HL-60 (cell line): ENCODE results near the gene COG2.

Source experiments
- DNase-seq, 2 experiments: peaks; one replicate each; pipeline ENCODE4 v3.0.0-alpha.2; 2010 to 2020; ENCODE audit warnings: low read depth in 1 of 2, low spot score in 1 of 2
- H3K27ac ChIP-seq: fragments of 250-450 bp; sonication (Bioruptor Pico); replicated peaks from 2 replicates; pipeline ENCODE4 v1.5.1; 2020; ENCODE audit warnings: mild to moderate bottlenecking, moderate library complexity
- H3K27me3 ChIP-seq: fragments of 250-450 bp; sonication (Bioruptor Pico); 2 replicates; pipeline ENCODE4 v1.5.1; 2021; ENCODE audit warnings: mild to moderate bottlenecking, moderate library complexity; ENCODE audit not compliant: insufficient read depth, poor library complexity, severe bottlenecking
- H3K4me3 ChIP-seq: replicated peaks from 2 replicates; pipeline ENCODE4 v1.5.1; 2011; ENCODE audit warnings: mild to moderate bottlenecking, control low read depth, low read length; ENCODE audit not compliant: insufficient read depth
- GABPA ChIP-seq: IDR thresholded peaks from 2 replicates; pipeline ENCODE4 v1.6.1; 2012; ENCODE audit warnings: low read depth
- POLR2AphosphoS5 ChIP-seq: IDR thresholded peaks from 2 replicates; pipeline ENCODE4 v1.6.1; 2012; ENCODE audit warnings: low read depth
- SPI1 ChIP-seq: IDR thresholded peaks from 2 replicates; pipeline ENCODE4 v1.6.1; 2012; ENCODE audit warnings: low read depth, mild to moderate bottlenecking, borderline replicate concordance
- TF ChIP-seq, protein P1 (sequence below): IDR thresholded peaks from 2 replicates; pipeline ENCODE4 v1.6.1; 2012; ENCODE audit warnings: low read depth; ENCODE audit not compliant: insufficient replicate concordance
- TF ChIP-seq, protein P2 (sequence below): IDR thresholded peaks from one replicate; pipeline ENCODE4 v1.5.1; 2011; ENCODE audit warnings: low read length, control low read depth, inconsistent platforms; ENCODE audit not compliant: insufficient read depth

The COG2 gene

DNA sequence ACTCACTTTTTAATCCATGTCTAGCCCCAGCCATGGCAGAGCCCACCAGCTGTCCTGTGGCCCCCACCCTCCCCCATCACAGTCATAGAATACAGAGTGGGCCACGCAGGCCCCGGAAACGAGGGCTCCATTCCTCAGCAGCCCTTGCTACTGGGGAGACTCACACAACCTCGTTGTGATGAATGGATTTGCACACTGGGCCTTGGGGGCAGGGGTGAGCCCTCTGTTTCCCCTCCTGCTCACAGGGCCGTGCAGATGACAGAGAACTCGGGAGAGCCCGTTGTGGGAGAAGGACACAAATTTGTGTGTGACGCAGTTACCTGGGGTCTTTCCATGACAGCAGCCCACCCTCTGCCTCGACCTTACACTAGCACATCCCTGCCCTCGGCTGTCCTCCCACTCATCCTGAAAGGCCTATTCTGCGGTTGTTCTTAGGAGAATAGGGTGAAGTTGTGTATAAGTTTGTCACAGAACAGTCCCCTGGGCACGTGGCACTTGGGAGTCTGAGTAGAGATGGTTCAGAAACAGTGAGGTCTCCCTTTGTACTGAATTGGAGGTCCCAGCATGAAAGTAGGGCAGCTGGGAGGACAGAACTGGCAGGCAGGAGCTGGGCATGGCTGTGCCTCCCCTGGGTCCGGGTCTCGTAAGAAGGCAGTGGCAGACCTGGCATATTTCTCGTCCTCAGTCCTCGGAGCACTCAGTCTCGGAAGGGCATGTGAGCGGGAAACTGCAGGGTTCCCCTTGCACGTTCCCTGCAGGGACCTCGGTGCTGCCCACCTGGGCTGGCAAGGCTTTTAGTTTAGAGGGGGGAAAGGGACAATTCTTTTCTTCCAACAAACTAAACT, 64.8 kb downstream of the COG2 start:
- no peak for DNase-seq
- TF ChIP-seq POLR2AphosphoS5, result no peak
- TF ChIP-seq, protein P1, sequence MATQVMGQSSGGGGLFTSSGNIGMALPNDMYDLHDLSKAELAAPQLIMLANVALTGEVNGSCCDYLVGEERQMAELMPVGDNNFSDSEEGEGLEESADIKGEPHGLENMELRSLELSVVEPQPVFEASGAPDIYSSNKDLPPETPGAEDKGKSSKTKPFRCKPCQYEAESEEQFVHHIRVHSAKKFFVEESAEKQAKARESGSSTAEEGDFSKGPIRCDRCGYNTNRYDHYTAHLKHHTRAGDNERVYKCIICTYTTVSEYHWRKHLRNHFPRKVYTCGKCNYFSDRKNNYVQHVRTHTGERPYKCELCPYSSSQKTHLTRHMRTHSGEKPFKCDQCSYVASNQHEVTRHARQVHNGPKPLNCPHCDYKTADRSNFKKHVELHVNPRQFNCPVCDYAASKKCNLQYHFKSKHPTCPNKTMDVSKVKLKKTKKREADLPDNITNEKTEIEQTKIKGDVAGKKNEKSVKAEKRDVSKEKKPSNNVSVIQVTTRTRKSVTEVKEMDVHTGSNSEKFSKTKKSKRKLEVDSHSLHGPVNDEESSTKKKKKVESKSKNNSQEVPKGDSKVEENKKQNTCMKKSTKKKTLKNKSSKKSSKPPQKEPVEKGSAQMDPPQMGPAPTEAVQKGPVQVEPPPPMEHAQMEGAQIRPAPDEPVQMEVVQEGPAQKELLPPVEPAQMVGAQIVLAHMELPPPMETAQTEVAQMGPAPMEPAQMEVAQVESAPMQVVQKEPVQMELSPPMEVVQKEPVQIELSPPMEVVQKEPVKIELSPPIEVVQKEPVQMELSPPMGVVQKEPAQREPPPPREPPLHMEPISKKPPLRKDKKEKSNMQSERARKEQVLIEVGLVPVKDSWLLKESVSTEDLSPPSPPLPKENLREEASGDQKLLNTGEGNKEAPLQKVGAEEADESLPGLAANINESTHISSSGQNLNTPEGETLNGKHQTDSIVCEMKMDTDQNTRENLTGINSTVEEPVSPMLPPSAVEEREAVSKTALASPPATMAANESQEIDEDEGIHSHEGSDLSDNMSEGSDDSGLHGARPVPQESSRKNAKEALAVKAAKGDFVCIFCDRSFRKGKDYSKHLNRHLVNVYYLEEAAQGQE, result no peak
- no peak for TF ChIP-seq GABPA
- TF ChIP-seq SPI1, result no peak
- TF ChIP-seq, protein P2, sequence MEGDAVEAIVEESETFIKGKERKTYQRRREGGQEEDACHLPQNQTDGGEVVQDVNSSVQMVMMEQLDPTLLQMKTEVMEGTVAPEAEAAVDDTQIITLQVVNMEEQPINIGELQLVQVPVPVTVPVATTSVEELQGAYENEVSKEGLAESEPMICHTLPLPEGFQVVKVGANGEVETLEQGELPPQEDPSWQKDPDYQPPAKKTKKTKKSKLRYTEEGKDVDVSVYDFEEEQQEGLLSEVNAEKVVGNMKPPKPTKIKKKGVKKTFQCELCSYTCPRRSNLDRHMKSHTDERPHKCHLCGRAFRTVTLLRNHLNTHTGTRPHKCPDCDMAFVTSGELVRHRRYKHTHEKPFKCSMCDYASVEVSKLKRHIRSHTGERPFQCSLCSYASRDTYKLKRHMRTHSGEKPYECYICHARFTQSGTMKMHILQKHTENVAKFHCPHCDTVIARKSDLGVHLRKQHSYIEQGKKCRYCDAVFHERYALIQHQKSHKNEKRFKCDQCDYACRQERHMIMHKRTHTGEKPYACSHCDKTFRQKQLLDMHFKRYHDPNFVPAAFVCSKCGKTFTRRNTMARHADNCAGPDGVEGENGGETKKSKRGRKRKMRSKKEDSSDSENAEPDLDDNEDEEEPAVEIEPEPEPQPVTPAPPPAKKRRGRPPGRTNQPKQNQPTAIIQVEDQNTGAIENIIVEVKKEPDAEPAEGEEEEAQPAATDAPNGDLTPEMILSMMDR, result no peak

DNA sequence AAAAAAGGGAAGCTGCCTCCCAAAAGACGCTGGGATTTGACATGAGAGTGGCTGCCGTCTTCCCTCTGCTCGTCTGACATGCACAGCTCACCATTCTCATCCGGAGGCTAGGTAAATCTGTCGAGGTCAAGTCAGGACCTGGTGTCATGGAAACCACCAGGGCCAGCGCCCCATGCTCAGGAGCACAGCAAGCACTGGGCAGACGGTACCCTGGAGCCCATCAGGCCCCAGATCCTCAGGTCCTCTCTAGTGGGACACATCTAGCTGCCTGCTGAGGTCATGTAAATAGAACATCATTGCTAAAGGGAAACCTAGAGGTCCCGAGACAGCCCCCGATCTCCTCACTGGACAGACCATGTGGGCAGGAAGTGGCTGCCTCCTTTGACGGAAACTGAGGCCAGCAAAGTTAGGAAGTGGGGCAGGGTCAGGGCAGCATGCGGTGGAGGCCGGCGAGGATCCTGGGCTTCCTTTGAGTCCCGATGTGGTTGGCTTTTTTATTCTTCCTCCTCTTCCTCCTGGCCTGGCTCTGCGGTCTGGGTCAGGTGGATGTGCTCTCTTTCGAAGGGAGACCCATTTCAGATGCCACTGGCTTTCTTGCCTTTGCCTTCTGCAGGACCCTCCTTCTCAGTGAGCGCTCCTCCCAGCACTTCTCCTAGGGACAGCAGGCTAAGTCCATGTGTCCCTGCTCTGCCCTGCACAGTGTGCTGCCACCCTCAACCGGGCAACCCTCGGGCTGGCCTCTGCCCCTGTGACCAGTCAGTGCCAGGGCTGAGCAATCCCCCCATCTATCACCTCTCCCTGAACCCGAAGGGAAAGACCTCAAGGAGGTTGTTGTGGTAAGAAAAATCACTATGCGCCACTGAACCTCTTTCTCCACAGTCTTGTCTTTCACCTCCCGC, 65.7 kb downstream of the COG2 start:
- no peak for DNase-seq

More for the DNA sequence above, 64.8 kb downstream of the COG2 start:
- Histone ChIP-seq H3K27me3 (no peaks in the 10 kb centered on the region), H3K27ac (no peak overlapping the region), H3K4me3 (no peak overlapping the region)

More for the DNA sequence above, 65.7 kb downstream of the COG2 start:
- Histone ChIP-seq H3K4me3 (no peak overlapping the region), H3K27me3 (no peaks in the 10 kb centered on the region), H3K27ac (no peak overlapping the region)
- TF ChIP-seq, protein P2, result no peak
- no peak for TF ChIP-seq POLR2AphosphoS5
- no peak for TF ChIP-seq SPI1
- TF ChIP-seq, protein P1, result no peak
- TF ChIP-seq GABPA, result no peak
